ENCODE results near the gene IFI44.

IFI44 gene, protein sequence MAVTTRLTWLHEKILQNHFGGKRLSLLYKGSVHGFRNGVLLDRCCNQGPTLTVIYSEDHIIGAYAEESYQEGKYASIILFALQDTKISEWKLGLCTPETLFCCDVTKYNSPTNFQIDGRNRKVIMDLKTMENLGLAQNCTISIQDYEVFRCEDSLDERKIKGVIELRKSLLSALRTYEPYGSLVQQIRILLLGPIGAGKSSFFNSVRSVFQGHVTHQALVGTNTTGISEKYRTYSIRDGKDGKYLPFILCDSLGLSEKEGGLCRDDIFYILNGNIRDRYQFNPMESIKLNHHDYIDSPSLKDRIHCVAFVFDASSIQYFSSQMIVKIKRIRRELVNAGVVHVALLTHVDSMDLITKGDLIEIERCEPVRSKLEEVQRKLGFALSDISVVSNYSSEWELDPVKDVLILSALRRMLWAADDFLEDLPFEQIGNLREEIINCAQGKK

DNA sequence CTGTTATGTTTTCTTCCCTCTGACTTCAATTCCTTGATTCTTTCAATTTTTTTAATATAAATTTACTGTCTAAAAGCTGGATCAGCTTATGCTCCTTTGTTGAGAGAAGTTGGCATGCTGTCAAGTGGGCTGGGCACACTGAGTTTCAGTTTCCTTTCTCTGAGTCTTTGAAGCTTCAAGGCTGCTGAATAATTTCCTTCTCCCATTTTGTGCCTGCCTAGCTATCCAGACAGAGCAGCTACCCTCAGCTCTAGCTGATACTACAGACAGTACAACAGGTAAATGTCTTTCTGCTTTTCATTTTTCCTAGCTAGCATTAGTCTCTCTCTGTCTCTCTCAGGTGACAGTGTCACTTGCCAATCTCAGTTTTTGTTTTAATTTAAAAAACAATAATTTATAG lies at the start of gene IFI44:
Gene IFI44, plus strand, starts transcription at position 204 of the 400 bp plus-strand sequence. CDS start 365 bp downstream, outside the sequence.
- DNase-seq (ENCODE audit: low read depth): peak; percentile 50

- no peak for DNase-seq (ENCODE audit: low read depth)
These were observed 48.6 kb upstream of the IFI44 start for GRCh38 chr1:78601068-78601467.

DNA sequence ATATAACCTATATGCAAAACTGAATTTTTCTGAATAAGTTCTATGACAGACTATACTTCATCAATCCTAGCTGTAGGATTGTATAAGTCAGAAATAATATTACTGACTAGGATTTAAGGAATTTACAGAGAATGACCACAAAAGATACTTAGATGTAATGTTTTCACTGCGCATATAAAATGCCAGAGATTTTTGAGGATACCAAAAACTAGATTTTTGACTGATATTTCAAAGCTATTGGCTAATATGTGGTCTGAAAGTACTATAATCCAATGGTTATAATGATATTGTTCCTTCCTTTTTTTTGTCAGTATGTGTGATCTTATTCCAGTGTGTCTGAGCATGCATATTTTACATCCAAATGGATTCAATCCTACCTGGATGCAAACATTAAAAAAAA lies 46.4 kb upstream of the IFI44 start:
- DNase-seq (ENCODE audit: low read depth): no peak

GRCh38 chr1:78604643-78605042 lies 45.0 kb upstream of the IFI44 start:
- no peak for DNase-seq (ENCODE audit: low read depth)

GRCh38 chr1:78606274-78606673 lies 43.4 kb upstream of the IFI44 start:
- DNase-seq (ENCODE audit: low read depth): no peak

- DNase-seq (ENCODE audit: low read depth): no peak
These were observed 42.2 kb upstream of the IFI44 start for GRCh38 chr1:78607334-78607927.

DNA sequence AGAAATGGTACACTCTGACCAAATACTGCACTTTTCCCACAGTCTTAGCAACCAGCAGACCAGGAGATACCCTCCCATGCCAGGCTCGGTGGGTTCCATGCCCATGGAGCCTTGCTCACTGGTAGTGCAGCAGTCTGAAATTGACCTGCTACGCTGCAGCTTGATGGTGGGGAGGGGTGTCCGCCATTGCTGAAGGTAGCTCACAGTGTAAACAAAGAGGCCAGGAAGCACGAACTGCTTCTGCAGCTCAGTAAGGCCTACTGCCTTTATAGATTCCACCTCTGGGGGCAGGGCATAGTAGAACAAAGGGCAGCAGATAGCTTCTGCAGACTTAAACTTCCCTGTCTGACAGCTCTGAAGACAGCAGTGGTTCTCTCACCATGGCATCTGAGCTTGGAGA lies 41.7 kb upstream of the IFI44 start:
- no peak for DNase-seq (ENCODE audit: low read depth)

GRCh38 chr1:78617615-78618026 lies 32.0 kb upstream of the IFI44 start:
- DNase-seq (ENCODE audit: low read depth): peak; percentile 2

DNA sequence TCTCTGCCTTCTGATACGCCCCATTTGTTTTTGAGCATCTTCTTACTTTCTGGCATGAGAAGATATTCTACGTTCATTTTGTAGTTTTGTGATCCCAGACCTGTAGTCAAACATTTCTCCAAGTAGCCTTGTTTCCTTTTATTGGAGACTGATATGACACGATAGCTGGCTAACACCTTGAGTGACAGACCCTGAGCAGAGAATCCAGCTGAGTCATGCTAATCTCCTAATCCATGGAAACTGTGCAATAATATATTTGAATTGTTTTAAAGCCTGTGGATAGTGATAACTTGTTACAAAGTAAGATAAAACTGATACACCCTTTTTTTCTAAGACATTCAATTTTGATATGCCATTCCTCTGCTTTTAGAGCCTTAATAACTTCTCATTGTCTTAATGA lies 30.6 kb upstream of the IFI44 start:
- no peak for DNase-seq (ENCODE audit: low read depth)

GRCh38 chr1:78619446-78619802 lies 30.2 kb upstream of the IFI44 start:
- DNase-seq (ENCODE audit: low read depth): no peak

- peak; percentile 26 for DNase-seq (ENCODE audit: low read depth)
These were observed 29.6 kb upstream of the IFI44 start, which contains the start of gene IFI44L for GRCh38 chr1:78619803-78620579. TSS of gene IFI44L (plus strand) at chr1:78620448. CDS start at chr1:78627916, 7,468 bp downstream.

GRCh38 chr1:78620666-78621065 lies 29.0 kb upstream of the IFI44 start:
- DNase-seq (ENCODE audit: low read depth): no peak

- no peak for DNase-seq (ENCODE audit: low read depth)
These were observed 27.1 kb upstream of the IFI44 start for GRCh38 chr1:78622548-78622947.

- DNase-seq (ENCODE audit: low read depth): no peak
These were observed 25.6 kb upstream of the IFI44 start for GRCh38 chr1:78624035-78624434.

DNA sequence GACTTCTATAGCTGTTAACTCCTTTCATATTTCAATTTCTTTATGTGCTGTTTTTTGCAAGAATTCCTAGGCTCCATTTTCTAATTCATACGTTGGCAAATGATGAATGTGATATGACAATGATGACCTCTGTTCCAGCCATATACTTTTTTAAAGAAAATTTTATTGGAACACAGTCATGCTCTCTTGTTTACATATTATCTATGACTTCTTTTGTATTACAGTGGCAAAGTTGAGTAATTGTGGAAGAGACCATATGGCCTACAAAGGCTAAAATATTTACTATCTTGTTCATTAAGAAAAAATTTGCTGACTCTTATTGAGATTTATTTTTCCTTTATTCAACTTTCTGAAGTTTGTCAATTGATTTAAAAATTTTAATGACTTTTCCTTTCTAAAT lies 22.3 kb upstream of the IFI44 start:
- DNase-seq (ENCODE audit: low read depth): no peak

DNA sequence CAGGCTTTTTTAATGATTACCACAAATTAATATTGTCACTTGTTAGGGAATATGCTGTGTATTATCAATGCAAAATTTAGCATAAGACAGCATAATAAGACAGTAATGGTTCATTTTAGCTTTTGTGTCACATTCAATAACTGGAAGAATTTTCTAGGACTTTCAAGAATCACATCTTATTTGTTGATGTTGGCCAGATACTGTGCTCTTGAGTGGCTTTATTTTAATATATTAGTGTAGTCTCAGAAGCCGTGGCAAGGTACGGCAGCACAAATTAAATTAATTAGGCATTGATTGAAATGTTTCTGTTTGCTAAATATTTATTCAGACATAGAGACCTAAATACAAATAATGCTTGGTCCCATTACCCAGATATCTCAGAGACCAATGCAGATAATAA lies 19.0 kb upstream of the IFI44 start:
- DNase-seq (ENCODE audit: low read depth): no peak

GRCh38 chr1:78633209-78633608 lies 16.4 kb upstream of the IFI44 start:
- DNase-seq (ENCODE audit: low read depth): no peak

DNA sequence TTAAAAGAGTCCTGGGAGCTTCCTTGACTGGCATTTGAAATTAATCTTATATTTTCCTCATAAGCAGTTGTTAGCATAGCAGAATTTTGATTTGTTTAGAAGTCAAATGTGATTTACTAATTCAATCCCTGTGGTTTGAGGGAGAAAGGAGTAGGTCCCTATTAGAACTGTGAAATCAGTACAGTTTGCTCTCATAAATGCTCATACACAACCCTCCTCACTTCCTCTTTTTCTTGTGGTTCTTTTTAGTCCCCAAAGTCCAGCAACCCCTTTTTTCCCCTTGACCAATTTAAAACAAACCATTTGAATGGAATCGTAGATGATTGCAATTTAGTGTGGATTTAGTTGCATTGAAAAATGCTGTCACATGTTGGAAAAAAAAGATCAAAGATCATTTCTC lies 9.2 kb upstream of the IFI44 start:
- no peak for DNase-seq (ENCODE audit: low read depth)

- DNase-seq (ENCODE audit: low read depth): no peak
These were observed 8.1 kb upstream of the IFI44 start for GRCh38 chr1:78641558-78641957.

DNA sequence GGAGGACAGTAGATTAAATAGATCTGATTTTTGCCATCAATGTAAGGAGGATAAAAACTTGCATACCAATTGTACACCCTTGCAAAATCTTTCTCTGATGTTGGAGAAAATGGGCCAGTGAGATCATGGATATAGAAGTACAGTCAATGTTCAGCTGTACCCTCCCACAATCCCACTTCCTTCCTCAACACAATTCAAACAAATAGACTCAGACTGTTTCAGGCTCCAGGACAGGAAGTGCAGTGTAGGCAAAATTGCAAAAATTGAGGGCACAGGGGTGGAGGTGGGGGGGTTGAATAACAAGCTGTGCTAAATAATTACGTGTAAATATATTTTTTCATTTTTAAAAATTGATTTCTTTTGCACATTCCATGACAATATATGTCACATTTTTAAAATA lies 3.9 kb upstream of the IFI44 start:
- no peak for DNase-seq (ENCODE audit: low read depth)

DNA sequence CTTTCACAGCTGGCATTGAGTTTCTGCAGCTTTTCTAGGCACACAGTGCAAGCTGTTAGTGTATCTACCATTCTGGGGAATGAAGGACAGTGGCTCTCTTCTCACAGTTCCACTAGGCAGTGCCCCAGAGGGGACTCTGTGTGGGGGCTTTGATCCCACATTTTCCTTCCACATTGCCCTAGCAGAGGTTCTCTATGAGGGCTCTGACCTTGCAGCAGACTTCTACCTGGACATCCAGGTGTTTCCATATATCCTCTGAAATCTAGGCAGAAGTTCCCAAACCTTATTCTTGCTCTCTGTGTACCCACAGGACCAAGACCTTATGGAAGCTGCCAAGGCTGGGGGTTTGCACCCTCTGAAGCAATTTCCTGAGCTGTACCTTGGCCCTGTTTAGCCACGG lies 2.4 kb upstream of the IFI44 start:
- DNase-seq (ENCODE audit: low read depth): no peak

DNA sequence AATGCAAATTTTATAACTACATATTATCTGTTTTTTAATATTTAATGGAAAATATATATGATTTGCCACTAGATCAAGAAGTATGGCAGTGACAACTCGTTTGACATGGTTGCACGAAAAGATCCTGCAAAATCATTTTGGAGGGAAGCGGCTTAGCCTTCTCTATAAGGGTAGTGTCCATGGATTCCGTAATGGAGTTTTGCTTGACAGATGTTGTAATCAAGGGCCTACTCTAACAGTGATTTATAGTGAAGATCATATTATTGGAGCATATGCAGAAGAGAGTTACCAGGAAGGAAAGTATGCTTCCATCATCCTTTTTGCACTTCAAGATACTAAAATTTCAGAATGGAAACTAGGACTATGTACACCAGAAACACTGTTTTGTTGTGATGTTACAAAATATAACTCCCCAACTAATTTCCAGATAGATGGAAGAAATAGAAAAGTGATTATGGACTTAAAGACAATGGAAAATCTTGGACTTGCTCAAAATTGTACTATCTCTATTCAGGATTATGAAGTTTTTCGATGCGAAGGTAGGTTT lies 556 bp downstream of the IFI44 start:
- no peak for DNase-seq (ENCODE audit: low read depth)

GRCh38 chr1:78651241-78651640 lies 1.6 kb downstream of the IFI44 start:
- no peak for DNase-seq (ENCODE audit: low read depth)

Measured in stimulated activated CD8-positive, alpha-beta memory T cell treated with anti-CD3 and anti-CD28 coated beads, Interleukin-4, amount 100 ng/mL, for 24 hours (primary cell).